SH-SY5Y (cell line): ENCODE data around the gene STMP1.

Experiments
- GATA2 ChIP-seq: IDR thresholded peaks from 2 replicates; pipeline ENCODE4 v1.6.1; 2011; ENCODE audit warnings: mild to moderate bottlenecking, low read depth, low read length
- GATA3 ChIP-seq: IDR thresholded peaks from 2 replicates; pipeline ENCODE4 v1.6.1; 2011; ENCODE audit warnings: low read depth, mild to moderate bottlenecking, low read length, moderate library complexity

Gene STMP1

GRCh38 chr7:135662373-135663114, at the start of gene STMP1:
Gene STMP1, plus strand, starts transcription at chr7:135662514.
- TF ChIP-seq GATA3 (no peak), GATA2 (no peak)

DNA sequence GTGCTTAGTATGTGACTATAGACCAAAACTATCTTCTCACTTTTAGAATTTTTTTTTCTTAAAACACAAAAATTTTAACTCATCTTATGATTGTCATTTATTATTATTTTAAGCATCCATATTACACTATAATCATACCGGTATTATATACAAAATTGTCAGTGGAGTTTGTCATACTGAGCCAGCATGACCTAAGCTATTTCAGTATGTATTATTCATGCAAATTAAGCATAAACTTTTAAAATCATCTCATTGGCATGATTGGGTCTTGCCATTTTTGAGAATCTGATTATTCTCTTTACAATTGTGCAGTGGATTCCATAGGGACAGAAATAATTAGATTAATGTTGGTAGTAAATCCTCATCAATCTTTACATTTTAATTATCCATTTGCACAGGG, 46.2 kb upstream of the STMP1 start:
- TF ChIP-seq GATA3 = no peak
- no peak for TF ChIP-seq GATA2

GRCh38 chr7:135617781-135618180, 44.5 kb upstream of the STMP1 start:
- TF ChIP-seq GATA2 (no peak), GATA3 (no peak)

- TF ChIP-seq GATA3 (no peak), GATA2 (no peak)
Observed at GRCh38 chr7:135618510-135618909, 43.8 kb upstream of the STMP1 start.

DNA sequence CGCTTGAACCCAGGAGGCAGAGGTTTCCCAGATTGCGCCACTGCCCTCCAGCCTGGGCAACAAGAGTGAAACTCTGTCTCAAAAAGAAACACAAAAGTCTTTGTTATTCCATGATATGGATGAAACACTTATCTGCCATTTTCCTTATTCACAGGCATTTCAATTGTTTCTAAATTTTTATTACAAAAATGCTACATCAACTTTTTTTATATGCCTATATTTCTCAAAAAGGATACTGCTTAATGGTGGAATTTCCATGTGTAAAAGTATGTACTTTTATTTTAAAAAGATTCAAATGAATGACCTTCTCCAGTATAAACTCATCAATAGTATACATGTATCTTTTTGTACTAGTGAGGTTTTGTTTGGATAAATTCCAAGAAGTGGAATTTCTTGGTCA, 41.9 kb upstream of the STMP1 start:
- no peak for TF ChIP-seq GATA2
- TF ChIP-seq GATA3 = no peak

- TF ChIP-seq GATA2 (no peak), GATA3 (no peak)
Observed at GRCh38 chr7:135620980-135621850, 41.1 kb upstream of the STMP1 start.

GRCh38 chr7:135634191-135634878, 28.0 kb upstream of the STMP1 start:
- TF ChIP-seq GATA2 = no peak
- TF ChIP-seq GATA3 = no peak

DNA sequence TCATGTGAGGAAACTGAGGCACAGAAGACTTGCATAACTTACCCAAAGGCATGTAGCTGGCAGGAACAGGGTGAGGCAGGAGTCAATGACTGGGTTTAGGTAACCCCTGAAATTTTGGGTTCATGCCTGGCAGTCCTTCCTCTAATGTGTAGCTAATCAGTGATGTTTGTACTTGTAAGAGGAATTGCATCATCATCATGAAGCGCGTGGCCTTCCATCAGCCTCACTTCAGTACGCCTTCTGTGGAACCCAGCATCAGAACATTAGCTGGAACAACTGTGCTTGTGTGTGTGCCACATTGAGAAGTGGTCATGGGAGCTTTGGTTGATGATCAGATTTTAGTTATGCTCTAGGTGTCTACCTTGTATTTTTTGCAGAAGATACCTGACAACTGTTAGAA, 18.2 kb upstream of the STMP1 start:
- no peak for TF ChIP-seq GATA2
- TF ChIP-seq GATA3 = no peak

DNA sequence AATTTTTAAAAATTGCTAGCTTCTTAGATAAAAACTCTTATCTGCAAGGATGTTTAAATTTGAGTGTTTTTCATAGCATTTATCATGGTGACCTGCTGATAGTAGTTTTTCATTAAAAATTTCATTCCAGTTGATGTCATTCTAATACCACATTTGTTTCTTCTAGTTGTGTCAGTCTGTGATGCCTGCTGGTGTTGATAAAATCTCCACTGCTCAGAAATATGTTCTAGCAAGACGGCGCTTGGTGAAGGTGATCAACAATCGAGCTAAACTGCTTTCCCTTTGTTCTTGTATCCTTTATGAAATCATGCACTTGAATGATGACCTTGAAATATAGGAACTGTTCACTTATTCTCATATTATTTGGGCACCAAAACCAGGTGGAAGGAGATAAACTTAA, 17.6 kb upstream of the STMP1 start:
- TF ChIP-seq GATA2 (peak; percentile 60; the same call in 1 of the 2 replicates), GATA3 (peak; percentile 52; the same call in 1 of the 2 replicates)

GRCh38 chr7:135645296-135645904, 16.9 kb upstream of the STMP1 start:
- TF ChIP-seq GATA3 (no peak), GATA2 (no peak)

DNA sequence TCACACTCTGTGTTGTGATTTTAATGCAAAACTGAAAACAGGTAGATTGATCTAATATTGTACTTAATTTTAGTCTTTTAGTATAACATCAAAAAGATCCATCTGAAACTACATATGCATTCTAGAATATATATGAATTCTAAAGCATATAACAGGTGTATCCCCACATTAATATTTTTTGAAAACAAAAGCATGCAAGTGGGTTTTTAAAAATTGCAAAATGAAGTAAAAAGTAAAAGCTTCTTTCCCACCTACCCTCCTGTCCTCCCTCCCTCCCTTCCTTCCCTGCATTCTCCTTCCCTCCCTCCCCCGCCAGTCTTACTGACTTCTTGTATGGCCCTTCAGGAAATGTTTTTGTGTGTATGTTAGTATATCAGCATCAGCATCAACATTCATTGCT, 14.6 kb upstream of the STMP1 start:
- TF ChIP-seq GATA2 (no peak), GATA3 (no peak)

DNA sequence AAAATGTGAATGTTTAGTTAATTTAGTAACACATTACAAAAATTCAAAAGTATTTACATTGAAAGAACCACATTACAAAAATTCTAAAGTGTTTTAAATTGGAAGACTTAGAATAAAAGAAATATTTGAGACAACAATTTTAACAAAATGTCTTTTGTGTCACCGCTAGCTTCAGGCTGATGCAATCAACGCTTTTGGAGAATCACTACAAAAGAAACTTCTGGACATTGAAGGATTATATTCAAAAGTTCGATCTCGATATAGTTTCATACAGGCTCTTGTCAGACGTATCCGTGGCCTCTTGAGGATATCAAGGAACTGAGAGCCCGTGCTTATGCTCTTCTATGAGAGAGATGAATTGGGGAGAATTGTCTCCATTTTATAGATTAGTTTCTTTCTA, 14.1 kb upstream of the STMP1 start:
- no peak for TF ChIP-seq GATA3
- no peak for TF ChIP-seq GATA2

- TF ChIP-seq GATA2 = no peak
- no peak for TF ChIP-seq GATA3
Observed at GRCh38 chr7:135650831-135651573, 11.3 kb upstream of the STMP1 start.
